HCT116 (cell line): ENCODE data around the gene TRAF3IP1. TPM values are rescaled to one million over a fixed set of nuclear protein-coding genes. Genes with fewer than 3 reads are reported as not detected.

Experiments used
- ATAC-seq: fragments of 200-7000 bp; cut with Tn5 transposase; 2 replicates; pipeline ENCODE4 v1.9.1; 2020; ENCODE audit warnings: mild to moderate bottlenecking, moderate library complexity
- BruUV-seq: library from RNA; stranded (reverse); fragments of 400-500 nt; replicated peaks from 2 replicates; lab custom pipeline; 2021; lab: Mats Ljungman, UMichigan
- CTCF ChIA-PET: fragments of 300-600 bp; sonication (Branson Sonifier 250); formaldehyde crosslinking; loops from one replicate; lab custom pipeline; 2021; ENCODE audit warnings: antibody characterized with exemption; lab: Charles Lee
- POLR2A ChIA-PET: fragments of 300-600, 350-600 bp; sonication (Branson Sonifier 250); formaldehyde crosslinking; loops from one replicate; lab custom pipeline; 2021; ENCODE audit warnings: antibody characterized with exemption; lab: Charles Lee
- RAD21 ChIA-PET, 2 experiments: fragments of 300-600 bp; sonication (Branson Sonifier 250); formaldehyde crosslinking; loops; one replicate each; lab custom pipeline; 2023; ENCODE audit warnings: low total read pairs in 2 of 2; ENCODE audit not compliant: uncharacterized antibody in 2 of 2, unreplicated experiment in 2 of 2, low non-redundant PET in 1 of 2; lab: Charles Lee
- DNase-seq: peaks from one replicate; pipeline ENCODE4 v3.0.0-alpha.2; 2010; ENCODE audit warnings: low read depth, low spot score
- H2AFZ ChIP-seq: fragments of 200-600 bp; shearing (Covaris generic), sonication (generic); 2 replicates; pipeline ENCODE4 v1.6.1; 2017; ENCODE audit warnings: low read depth, mixed run types, mixed read lengths, antibody characterized with exemption, low read length; ENCODE audit not compliant: poor library complexity, severe bottlenecking
- H3K27ac ChIP-seq: 2 replicates; pipeline ENCODE4 v1.5.1; 2012; ENCODE audit warnings: low read depth, low read length
- H3K27me3 ChIP-seq: fragments of 200-600 bp; sonication (generic); 2 replicates; pipeline ENCODE4 v1.6.1; 2016; ENCODE audit warnings: mixed run types, low read length, mixed read lengths; ENCODE audit not compliant: insufficient read depth
- H3K36me3 ChIP-seq, 2 experiments: fragments of 200-500 bp in 1 of 2; fragments of 200-600 bp in 1 of 2; sonication (Bioruptor generic) in 1 of 2; sonication (generic) in 1 of 2; 2 replicates each; pipeline versions ENCODE4 v1.5.1 to v1.6.1; 2014 to 2016; ENCODE audit warnings: low read length in 2 of 2, inconsistent platforms in 1 of 2, mixed read lengths in 1 of 2, mixed run types in 1 of 2; ENCODE audit not compliant: insufficient read depth in 2 of 2, control insufficient read depth in 1 of 2
- H3K4me1 ChIP-seq, 2 experiments: fragments of 200-600 bp in 1 of 2; sonication (generic) in 1 of 2; 2 replicates each; pipeline versions ENCODE4 v1.5.1 to v1.6.1; 2012 to 2017; ENCODE audit warnings: low read length in 2 of 2, inconsistent platforms in 1 of 2, mild to moderate bottlenecking in 1 of 2, mixed read lengths in 1 of 2, mixed run types in 1 of 2, moderate library complexity in 1 of 2; ENCODE audit not compliant: insufficient read depth in 2 of 2, control insufficient read depth in 1 of 2
- H3K4me2 ChIP-seq: fragments of 200-600 bp; sonication (generic); 2 replicates; pipeline ENCODE4 v1.6.1; 2017; ENCODE audit warnings: mixed run types, low read length, mixed read lengths
- H3K4me3 ChIP-seq, 2 experiments: fragments of 200-600 bp in 1 of 2; sonication (generic) in 1 of 2; replicated peaks in 1 of 2; 2 replicates each; pipeline ENCODE4 v1.5.1; 2011 to 2016; ENCODE audit warnings: low read length in 2 of 2, control low read depth in 1 of 2, low read depth in 1 of 2, mild to moderate bottlenecking in 1 of 2, mixed read lengths in 1 of 2, mixed run types in 1 of 2
- H3K79me2 ChIP-seq: fragments of 200-600 bp; sonication (generic); 2 replicates; pipeline ENCODE4 v1.6.1; 2017; ENCODE audit warnings: mild to moderate bottlenecking, mixed run types, low read length, moderate library complexity, mixed read lengths; ENCODE audit not compliant: insufficient read depth
- H3K9ac ChIP-seq: fragments of 200-600 bp; sonication (generic); 2 replicates; pipeline ENCODE4 v1.6.1; 2016; ENCODE audit warnings: low read length, mixed read lengths
- H3K9me2 ChIP-seq: fragments of 200-600 bp; sonication (generic), shearing (Covaris generic); 2 replicates; pipeline ENCODE4 v1.6.1; 2017; ENCODE audit warnings: mixed run types, mild to moderate bottlenecking, moderate library complexity; ENCODE audit not compliant: insufficient read depth
- H3K9me3 ChIP-seq, 2 experiments: fragments of 200-500 bp in 1 of 2; fragments of 200-600 bp in 1 of 2; sonication (Bioruptor generic) in 1 of 2; sonication (generic) in 1 of 2; 2 replicates each; pipeline ENCODE4 v1.6.1; 2014 to 2017; ENCODE audit warnings: low read length in 2 of 2, mixed read lengths in 2 of 2, inconsistent platforms in 1 of 2, low read depth in 1 of 2, mild to moderate bottlenecking in 1 of 2, mixed run types in 1 of 2, moderate library complexity in 1 of 2; ENCODE audit not compliant: control insufficient read depth in 1 of 2, insufficient read depth in 1 of 2
- H4K20me1 ChIP-seq: fragments of 200-600 bp; sonication (generic), shearing (Covaris generic); 2 replicates; pipeline ENCODE4 v1.6.1; 2017; ENCODE audit warnings: mixed run types, mild to moderate bottlenecking, moderate library complexity; ENCODE audit not compliant: insufficient read depth
- ATF3 ChIP-seq: IDR thresholded peaks from 2 replicates; pipeline ENCODE4 v1.6.1; 2012
- CEBPB ChIP-seq: IDR thresholded peaks from 2 replicates; pipeline ENCODE4 v1.6.1; 2012; ENCODE audit warnings: low read depth
- EGR1 ChIP-seq: IDR thresholded peaks from 2 replicates; pipeline ENCODE4 v1.6.1; 2012; ENCODE audit warnings: low read depth
- ELF1 ChIP-seq: IDR thresholded peaks from 2 replicates; pipeline ENCODE4 v1.6.1; 2012; ENCODE audit warnings: low read depth, borderline replicate concordance
- EZH2 ChIP-seq: fragments of 200-600 bp; sonication (generic); IDR thresholded peaks from 2 replicates; pipeline ENCODE4 v1.6.1; 2017; ENCODE audit warnings: antibody characterized with exemption, mixed run types
- EZH2phosphoT487 ChIP-seq: fragments of 200-600 bp; IDR thresholded peaks from 2 replicates; pipeline ENCODE4 v1.6.1; 2018; ENCODE audit warnings: antibody characterized with exemption, borderline replicate concordance
- MAX ChIP-seq: IDR thresholded peaks from 2 replicates; pipeline ENCODE4 v1.6.1; 2012
- POLR2AphosphoS5 ChIP-seq: IDR thresholded peaks from 2 replicates; pipeline ENCODE4 v1.6.1; 2011; ENCODE audit warnings: mild to moderate bottlenecking, low read depth, low read length, moderate library complexity
- RAD21 ChIP-seq: IDR thresholded peaks from 2 replicates; pipeline ENCODE4 v1.6.1; 2012; ENCODE audit warnings: low read depth, mild to moderate bottlenecking
- SIN3A ChIP-seq: IDR thresholded peaks from 2 replicates; pipeline ENCODE4 v1.6.1; 2012; ENCODE audit warnings: low read depth
- SRF ChIP-seq: IDR thresholded peaks from 2 replicates; pipeline ENCODE4 v1.6.1; 2012; ENCODE audit warnings: low read depth
- TCF7L2 ChIP-seq: IDR thresholded peaks from 2 replicates; pipeline ENCODE4 v1.7.0; 2011; ENCODE audit warnings: borderline replicate concordance, inconsistent platforms; ENCODE audit not compliant: insufficient read depth, insufficient read length; ENCODE audit errors: extremely low read depth
- YY1 ChIP-seq: IDR thresholded peaks from 2 replicates; pipeline ENCODE4 v1.6.1; 2011; ENCODE audit warnings: low read length, low read depth, moderate library complexity, mild to moderate bottlenecking; ENCODE audit not compliant: insufficient replicate concordance; ENCODE audit errors: extremely low read depth
- ZFX ChIP-seq: fragments of 450-650 bp; IDR thresholded peaks from 2 replicates; pipeline ENCODE4 v1.6.1; 2017
- ZNF274 ChIP-seq: fragments of 200-500 bp; sonication (Bioruptor generic); IDR thresholded peaks from 2 replicates; pipeline ENCODE4 v1.6.1; 2014; ENCODE audit warnings: mild to moderate bottlenecking, low read depth, low read length, inconsistent platforms
- intact Hi-C: fragments of 100-400 bp; cut with micrococcal nuclease; formaldehyde crosslinking; loops from 2 replicates; pipeline ENCODE4 v1.10.0; 2022
- total RNA-seq: library from RNA; stranded (reverse); gene quantifications from one replicate; pipeline ENCODE4 v1.2.1, GENCODE V29; 2021; ENCODE audit not compliant: unreplicated experiment

TRAF3IP1 gene
- total RNA-seq, 1 experiment from 2014 or later, result 19.4 TPM

GRCh38 chr2:238428866-238429265 lies 108.5 kb downstream of the TRAF3IP1 start:
- ChIA-PET CTCF (no interaction called here), RAD21 (no interaction called here), POLR2A (interaction anchor here (1.0 kb wide), 1 partner anchor 11 kb away, joined by 3 read pairs; no protein-coding TSS in a partner anchor)
- Histone ChIP-seq H2AFZ (no peak overlapping the region), H3K9ac (no peak overlapping the region), H3K36me3 (peaks cover 5 to 28% of the 10 kb centered on the region in 2 experiments; a peak in 3 of 4 replicates), H4K20me1 (no peaks in the 10 kb centered on the region), H3K4me3 (no peak overlapping the region), H3K4me1 (peaks cover 17 to 20% of the 10 kb centered on the region in 2 experiments), H3K9me2 (no peaks in the 10 kb centered on the region), H3K79me2 (peaks cover 69% of the 10 kb centered on the region), H3K9me3 (peaks cover 3 to 6% of the 10 kb centered on the region in 2 experiments; a peak in 2 of 4 replicates), H3K4me2 (peak overlapping the region; percentile 87; the same call in 1 of the 2 replicates), H3K27ac (no peak overlapping the region), H3K27me3 (no peaks in the 10 kb centered on the region)
- no peak for ATAC-seq
- BruUV-seq, result no TSS peak
- DNase-seq, result no peak
- TF ChIP-seq EGR1 (no peak), RAD21 (no peak), SIN3A (no peak), MAX (no peak), ZFX (no peak), ZNF274 (no peak), SRF (no peak), POLR2AphosphoS5 (no peak), YY1 (no peak), TCF7L2 (no peak), ATF3 (no peak), EZH2phosphoT487 (no peak), EZH2 (no peak), CEBPB (no peak), ELF1 (no peak)
- intact Hi-C loops, result no loop called here
